Effector memory CD8-positive, alpha-beta T cell (primary cell): ENCODE data around the gene FUT8.
"Not testable (repeated sequence)": the region's sequence is repeated elsewhere in the genome, so short reads cannot be mapped to it uniquely, and the experiment has no call there.

Experiments used
- ATAC-seq: fragments of 150-1000 bp; cut with Tn5 transposase; replicated peaks from 2 replicates; pipeline ENCODE4 v1.10.0; 2021; ENCODE audit warnings: mild to moderate bottlenecking, moderate library complexity
- DNase-seq, 3 experiments: peaks; one replicate each; pipeline ENCODE4 v3.0.0; 2021
- H3K27ac Mint-ChIP-seq, 2 donors: one replicate each; pipeline ENCODE4 v1.8.0; 2022; ENCODE audit warnings: mild to moderate bottlenecking in 2 of 2, mixed read lengths in 2 of 2, moderate library complexity in 2 of 2
- H3K27me3 Mint-ChIP-seq, 2 donors: one replicate each; pipeline ENCODE4 v1.8.0; 2022; ENCODE audit warnings: mixed read lengths in 2 of 2
- H3K36me3 Mint-ChIP-seq: one replicate; pipeline ENCODE4 v1.8.0; 2022; ENCODE audit warnings: mild to moderate bottlenecking, moderate library complexity, mixed read lengths; ENCODE audit not compliant: insufficient read depth
- H3K4me1 Mint-ChIP-seq, 2 donors: one replicate each; pipeline ENCODE4 v1.8.0; 2022; ENCODE audit warnings: low read depth in 2 of 2, mixed read lengths in 2 of 2
- H3K4me3 Mint-ChIP-seq, 2 donors: one replicate each; pipeline ENCODE4 v1.8.0; 2022; ENCODE audit warnings: mild to moderate bottlenecking in 2 of 2, mixed read lengths in 2 of 2, moderate library complexity in 2 of 2
- H3K9me3 Mint-ChIP-seq, 2 donors: one replicate each; pipeline ENCODE4 v1.8.0; 2022; ENCODE audit warnings: mixed read lengths in 2 of 2

The FUT8 gene

GRCh38 chr14:65664436-65664835 is 251.9 kb downstream of the FUT8 start:
- ATAC-seq (no peak), DNase-seq (no peak)
- Mint-ChIP-seq H3K36me3 (no peaks in the 10 kb centered on the region), H3K4me3 (no peak overlapping the region), H3K27ac (no peak overlapping the region), H3K9me3 (no peaks in the 10 kb centered on the region), H3K27me3 (no peaks in the 10 kb centered on the region), H3K4me1 (no peaks in the 10 kb centered on the region)

GRCh38 chr14:65676361-65677014 is 264.0 kb downstream of the FUT8 start:
- no peak for DNase-seq
- H3K9me3 Mint-ChIP-seq, result no peaks in the 10 kb centered on the region
- H3K27ac Mint-ChIP-seq, result peak overlapping the region in 1 of 2 donors; percentile 38
- ATAC-seq, result no peak
- no peaks in the 10 kb centered on the region for H3K27me3 Mint-ChIP-seq
- H3K4me1 Mint-ChIP-seq, result peaks cover 0 to 6% of the 10 kb centered on the region in 2 donors
- H3K36me3 Mint-ChIP-seq, result no peaks in the 10 kb centered on the region
- no peak overlapping the region for H3K4me3 Mint-ChIP-seq

GRCh38 chr14:65685572-65685971 is 273.0 kb downstream of the FUT8 start:
- peaks cover 2 to 3% of the 10 kb centered on the region in 2 donors for H3K4me1 Mint-ChIP-seq

GRCh38 chr14:65686761-65687160 is 274.2 kb downstream of the FUT8 start:
- no peak for ATAC-seq
- no peak for DNase-seq
- Mint-ChIP-seq H3K4me1 (peaks cover 2 to 3% of the 10 kb centered on the region in 2 donors), H3K9me3 (no peaks in the 10 kb centered on the region), H3K36me3 (no peaks in the 10 kb centered on the region), H3K27ac (no peak overlapping the region), H3K27me3 (no peaks in the 10 kb centered on the region), H3K4me3 (no peak overlapping the region)

More at GRCh38 chr14:65685572-65685971, 273.0 kb downstream of the FUT8 start:
- Mint-ChIP-seq H3K9me3 (no peaks in the 10 kb centered on the region), H3K27me3 (no peaks in the 10 kb centered on the region), H3K27ac (peak overlapping the region in 1 of 2 donors; percentile 50), H3K4me3 (no peak overlapping the region), H3K36me3 (no peaks in the 10 kb centered on the region)
- DNase-seq (no peak), ATAC-seq (no peak)

- no peak for DNase-seq
- ATAC-seq, result no peak
- Mint-ChIP-seq H3K27ac (no peak overlapping the region), H3K27me3 (no peaks in the 10 kb centered on the region), H3K9me3 (no peaks in the 10 kb centered on the region), H3K4me1 (peaks cover 2 to 3% of the 10 kb centered on the region in 2 donors), H3K4me3 (no peak overlapping the region), H3K36me3 (no peaks in the 10 kb centered on the region)
These were observed 276.5 kb downstream of the FUT8 start for GRCh38 chr14:65689070-65689469.

GRCh38 chr14:65692566-65692965 is 280.0 kb downstream of the FUT8 start:
- ATAC-seq, H3K9me3 Mint-ChIP-seq, H3K27ac Mint-ChIP-seq, H3K4me3 Mint-ChIP-seq, H3K27me3 Mint-ChIP-seq, H3K36me3 Mint-ChIP-seq, H3K4me1 Mint-ChIP-seq, DNase-seq: not testable (repeated sequence)

GRCh38 chr14:65696801-65697200 is 284.3 kb downstream of the FUT8 start:
- H3K4me1 Mint-ChIP-seq, result no peaks in the 10 kb centered on the region
- DNase-seq (no peak), ATAC-seq (no peak)
- H3K36me3 Mint-ChIP-seq, result no peaks in the 10 kb centered on the region
- no peak overlapping the region for H3K4me3 Mint-ChIP-seq
- H3K27me3 Mint-ChIP-seq, result no peaks in the 10 kb centered on the region
- H3K9me3 Mint-ChIP-seq, result no peaks in the 10 kb centered on the region
- no peak overlapping the region for H3K27ac Mint-ChIP-seq

- Mint-ChIP-seq H3K36me3 (no peaks in the 10 kb centered on the region), H3K4me1 (peaks cover 0 to 17% of the 10 kb centered on the region in 2 donors), H3K9me3 (no peaks in the 10 kb centered on the region), H3K4me3 (no peak overlapping the region), H3K27me3 (no peaks in the 10 kb centered on the region), H3K27ac (no peak overlapping the region)
- no peak for DNase-seq
- ATAC-seq, result no peak
These were observed 291.0 kb downstream of the FUT8 start for GRCh38 chr14:65703521-65703920.

GRCh38 chr14:65703996-65704395 is 291.5 kb downstream of the FUT8 start:
- no peak overlapping the region for H3K27ac Mint-ChIP-seq

GRCh38 chr14:65704437-65704836 is 291.9 kb downstream of the FUT8 start:
- H3K27ac Mint-ChIP-seq, result no peak overlapping the region

More at GRCh38 chr14:65703996-65704395, 291.5 kb downstream of the FUT8 start:
- DNase-seq (no peak), ATAC-seq (no peak)
- H3K4me1 Mint-ChIP-seq, result peaks cover 0 to 19% of the 10 kb centered on the region in 2 donors
- H3K4me3 Mint-ChIP-seq, result no peak overlapping the region
- H3K27me3 Mint-ChIP-seq, result no peaks in the 10 kb centered on the region
- H3K9me3 Mint-ChIP-seq, result no peaks in the 10 kb centered on the region
- no peaks in the 10 kb centered on the region for H3K36me3 Mint-ChIP-seq

GRCh38 chr14:65704850-65705249 is 292.3 kb downstream of the FUT8 start:
- Mint-ChIP-seq H3K27ac (no peak overlapping the region), H3K4me1 (peaks cover 0 to 22% of the 10 kb centered on the region in 2 donors), H3K27me3 (no peaks in the 10 kb centered on the region), H3K36me3 (no peaks in the 10 kb centered on the region), H3K4me3 (no peak overlapping the region), H3K9me3 (no peaks in the 10 kb centered on the region)
- DNase-seq (no peak), ATAC-seq (no peak)

More at GRCh38 chr14:65704437-65704836, 291.9 kb downstream of the FUT8 start:
- no peaks in the 10 kb centered on the region for H3K36me3 Mint-ChIP-seq
- peaks cover 0 to 22% of the 10 kb centered on the region in 2 donors for H3K4me1 Mint-ChIP-seq
- H3K27me3 Mint-ChIP-seq, result no peaks in the 10 kb centered on the region
- DNase-seq (no peak), ATAC-seq (no peak)
- no peak overlapping the region for H3K4me3 Mint-ChIP-seq
- no peaks in the 10 kb centered on the region for H3K9me3 Mint-ChIP-seq

GRCh38 chr14:65709576-65709975 is 297.0 kb downstream of the FUT8 start:
- Mint-ChIP-seq H3K4me3 (no peak overlapping the region), H3K27me3 (no peaks in the 10 kb centered on the region), H3K9me3 (no peaks in the 10 kb centered on the region), H3K4me1 (peaks cover 3 to 39% of the 10 kb centered on the region in 2 donors), H3K27ac (no peak overlapping the region), H3K36me3 (no peaks in the 10 kb centered on the region)
- no peak for DNase-seq
- no peak for ATAC-seq

GRCh38 chr14:65716813-65717212 is 304.3 kb downstream of the FUT8 start:
- not testable (repeated sequence) for H3K4me1 Mint-ChIP-seq, H3K36me3 Mint-ChIP-seq, H3K9me3 Mint-ChIP-seq, H3K4me3 Mint-ChIP-seq, ATAC-seq, H3K27ac Mint-ChIP-seq, H3K27me3 Mint-ChIP-seq, DNase-seq

- not testable (repeated sequence) for H3K36me3 Mint-ChIP-seq
These were observed 304.9 kb downstream of the FUT8 start for GRCh38 chr14:65717384-65717915.

More at GRCh38 chr14:65717384-65717915, 304.9 kb downstream of the FUT8 start:
- not testable (repeated sequence) for H3K4me3 Mint-ChIP-seq, ATAC-seq, H3K27ac Mint-ChIP-seq, H3K9me3 Mint-ChIP-seq, H3K27me3 Mint-ChIP-seq, DNase-seq
- peaks cover 7 to 12% of the 10 kb centered on the region in 2 donors for H3K4me1 Mint-ChIP-seq
